OCI-LY1 (cell line): ENCODE results near the gene FBXO46.
"Not testable (repeated sequence)": the region's sequence is repeated elsewhere in the genome, so short reads cannot be mapped to it uniquely, and the experiment has no call there.

Experiments
- H2AFZ ChIP-seq: fragments of 200-600 bp; sonication (generic), shearing (Covaris generic); 2 replicates; pipeline ENCODE4 v1.6.0; 2014; ENCODE audit warnings: antibody characterized with exemption, mild to moderate bottlenecking, low read length
- H3F3A ChIP-seq: fragments of 200-600 bp; sonication (generic), shearing (Covaris generic); 2 replicates; pipeline ENCODE4 v1.6.0; 2014; ENCODE audit warnings: mild to moderate bottlenecking, antibody characterized with exemption, low read length, moderate library complexity; ENCODE audit not compliant: insufficient read depth
- H3K27ac ChIP-seq: fragments of 200-600 bp; sonication (generic); 2 replicates; pipeline ENCODE4 v1.5.1; 2014; ENCODE audit warnings: low read length, mixed run types, mild to moderate bottlenecking, low read depth; ENCODE audit not compliant: poor library complexity, severe bottlenecking
- H3K27me3 ChIP-seq: fragments of 200-600 bp; sonication (generic); 2 replicates; pipeline ENCODE4 v1.6.0; 2014; ENCODE audit warnings: antibody characterized with exemption, mild to moderate bottlenecking, low read length, moderate library complexity; ENCODE audit not compliant: insufficient read depth
- H3K36me3 ChIP-seq: fragments of 200-600 bp; sonication (generic); 2 replicates; pipeline ENCODE4 v1.6.1; 2014; ENCODE audit warnings: mild to moderate bottlenecking, antibody characterized with exemption, low read length, moderate library complexity, mixed read lengths; ENCODE audit not compliant: insufficient read depth
- H3K4me1 ChIP-seq: fragments of 200-600 bp; sonication (generic); 2 replicates; pipeline ENCODE4 v1.5.1; 2014; ENCODE audit warnings: mild to moderate bottlenecking, low read length, moderate library complexity; ENCODE audit not compliant: insufficient read depth, severe bottlenecking
- H3K4me2 ChIP-seq: fragments of 200-600 bp; sonication (generic), shearing (Covaris generic); 2 replicates; pipeline ENCODE4 v1.6.1; 2014; ENCODE audit warnings: low read length
- H3K4me3 ChIP-seq: fragments of 200-600 bp; sonication (generic); 2 replicates; pipeline ENCODE4 v1.5.1; 2014; ENCODE audit warnings: low read length, low read depth, mild to moderate bottlenecking, mixed read lengths; ENCODE audit not compliant: poor library complexity, severe bottlenecking
- H3K79me2 ChIP-seq: fragments of 200-600 bp; shearing (Covaris generic); 2 replicates; pipeline ENCODE4 v1.6.1; 2016; ENCODE audit warnings: mixed run types, low read length, mixed read lengths; ENCODE audit not compliant: insufficient read depth
- H3K9ac ChIP-seq: fragments of 200-600 bp; sonication (generic), shearing (Covaris generic); 2 replicates; pipeline ENCODE4 v1.6.1; 2014; ENCODE audit warnings: mild to moderate bottlenecking, low read length, mixed read lengths
- H3K9me2 ChIP-seq: fragments of 200-600 bp; sonication (generic), shearing (Covaris generic); 2 replicates; pipeline ENCODE4 v1.6.1; 2014; ENCODE audit warnings: low read depth, mild to moderate bottlenecking, low read length, mixed read lengths
- H3K9me3 ChIP-seq: fragments of 200-600 bp; shearing (Covaris generic); 2 replicates; pipeline ENCODE4 v1.6.1; 2014; ENCODE audit warnings: low read length, mixed read lengths
- H4K20me1 ChIP-seq: fragments of 200-600 bp; sonication (generic), shearing (Covaris generic); 2 replicates; pipeline ENCODE4 v1.6.0; 2016; ENCODE audit warnings: mild to moderate bottlenecking, low read length; ENCODE audit not compliant: insufficient read depth
- EZH2 ChIP-seq: fragments of 200-600 bp; sonication (generic), shearing (Covaris generic); IDR thresholded peaks from 2 replicates; pipeline ENCODE4 v1.8.0; 2017; ENCODE audit warnings: borderline replicate concordance, mixed run types, mild to moderate bottlenecking, antibody characterized with exemption, low read length, moderate library complexity, mixed read lengths
- TF ChIP-seq, protein P1 (sequence below): fragments of 200-600 bp; sonication (generic), shearing (Covaris generic); IDR thresholded peaks from 2 replicates; pipeline ENCODE4 v1.5.1; 2017; ENCODE audit warnings: mild to moderate bottlenecking, antibody characterized with exemption, low read length, moderate library complexity, mixed read lengths

Gene FBXO46

DNA sequence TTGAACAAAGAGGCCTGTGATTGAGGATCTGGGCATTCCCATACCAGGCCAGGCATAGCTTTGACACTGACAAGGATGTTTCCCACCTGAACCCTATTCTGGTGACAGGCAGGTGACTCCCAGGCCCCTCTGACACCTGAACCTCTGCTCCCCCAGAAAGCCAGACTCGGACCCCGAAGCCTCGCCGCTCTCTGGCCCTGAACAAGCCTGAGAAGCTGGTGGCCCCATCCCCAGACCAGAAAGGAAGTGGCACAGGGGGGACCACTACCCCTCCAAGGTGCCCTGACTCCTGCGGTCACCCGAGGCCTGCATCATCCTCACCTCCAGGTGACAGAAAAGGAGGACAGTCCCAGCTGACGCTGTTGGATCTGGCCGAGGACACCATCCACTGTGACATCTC lies 23.6 kb upstream of the FBXO46 start:
- Histone ChIP-seq H2AFZ (no peak overlapping the region), H3K36me3 (no peaks in the 10 kb centered on the region), H4K20me1 (no peaks in the 10 kb centered on the region), H3K4me1 (no peaks in the 10 kb centered on the region), H3K9ac (no peak overlapping the region), H3F3A (no peaks in the 10 kb centered on the region), H3K27ac (no peak overlapping the region), H3K9me3 (no peaks in the 10 kb centered on the region), H3K4me2 (no peak overlapping the region), H3K4me3 (no peak overlapping the region), H3K9me2 (no peaks in the 10 kb centered on the region), H3K27me3 (peaks cover 4% of the 10 kb centered on the region; the same call in 1 of the 2 replicates), H3K79me2 (no peaks in the 10 kb centered on the region)
- TF ChIP-seq EZH2, result no peak
- TF ChIP-seq, protein P1, sequence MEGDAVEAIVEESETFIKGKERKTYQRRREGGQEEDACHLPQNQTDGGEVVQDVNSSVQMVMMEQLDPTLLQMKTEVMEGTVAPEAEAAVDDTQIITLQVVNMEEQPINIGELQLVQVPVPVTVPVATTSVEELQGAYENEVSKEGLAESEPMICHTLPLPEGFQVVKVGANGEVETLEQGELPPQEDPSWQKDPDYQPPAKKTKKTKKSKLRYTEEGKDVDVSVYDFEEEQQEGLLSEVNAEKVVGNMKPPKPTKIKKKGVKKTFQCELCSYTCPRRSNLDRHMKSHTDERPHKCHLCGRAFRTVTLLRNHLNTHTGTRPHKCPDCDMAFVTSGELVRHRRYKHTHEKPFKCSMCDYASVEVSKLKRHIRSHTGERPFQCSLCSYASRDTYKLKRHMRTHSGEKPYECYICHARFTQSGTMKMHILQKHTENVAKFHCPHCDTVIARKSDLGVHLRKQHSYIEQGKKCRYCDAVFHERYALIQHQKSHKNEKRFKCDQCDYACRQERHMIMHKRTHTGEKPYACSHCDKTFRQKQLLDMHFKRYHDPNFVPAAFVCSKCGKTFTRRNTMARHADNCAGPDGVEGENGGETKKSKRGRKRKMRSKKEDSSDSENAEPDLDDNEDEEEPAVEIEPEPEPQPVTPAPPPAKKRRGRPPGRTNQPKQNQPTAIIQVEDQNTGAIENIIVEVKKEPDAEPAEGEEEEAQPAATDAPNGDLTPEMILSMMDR, result no peak

DNA sequence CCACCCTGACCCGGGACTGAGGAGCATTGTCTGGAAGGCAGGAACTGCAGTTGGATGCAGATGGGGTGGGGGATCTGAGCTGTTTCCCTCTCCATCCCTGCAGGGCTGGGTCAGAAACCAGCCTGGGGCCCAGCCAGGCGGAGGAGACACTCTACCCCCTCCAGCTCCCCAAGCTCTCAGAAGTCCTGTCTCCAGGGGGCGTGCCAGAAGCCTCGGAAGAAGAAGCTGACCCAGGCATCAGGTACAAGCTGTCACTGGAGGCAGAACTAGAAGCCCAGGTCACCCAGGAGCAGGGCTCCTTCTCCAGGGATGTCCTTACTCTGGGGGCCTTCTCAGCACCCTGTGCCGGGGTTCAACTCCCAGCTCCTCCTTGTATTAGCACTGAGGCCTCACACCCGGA lies 22.9 kb upstream of the FBXO46 start:
- no peak overlapping the region for H2AFZ ChIP-seq
- H3F3A ChIP-seq, result no peaks in the 10 kb centered on the region
- H3K27me3 ChIP-seq, result peaks cover 4% of the 10 kb centered on the region; the same call in 1 of the 2 replicates
- no peaks in the 10 kb centered on the region for H3K4me1 ChIP-seq
- H3K9me3 ChIP-seq, result no peaks in the 10 kb centered on the region
- H3K79me2 ChIP-seq, result no peaks in the 10 kb centered on the region
- H3K9me2 ChIP-seq, result no peaks in the 10 kb centered on the region
- no peaks in the 10 kb centered on the region for H3K36me3 ChIP-seq
- H3K4me3 ChIP-seq, result no peak overlapping the region
- no peaks in the 10 kb centered on the region for H4K20me1 ChIP-seq
- H3K4me2 ChIP-seq, result no peak overlapping the region
- H3K27ac ChIP-seq, result no peak overlapping the region
- TF ChIP-seq EZH2, result no peak
- TF ChIP-seq, protein P1, result peak; percentile 36
- no peak overlapping the region for H3K9ac ChIP-seq

DNA sequence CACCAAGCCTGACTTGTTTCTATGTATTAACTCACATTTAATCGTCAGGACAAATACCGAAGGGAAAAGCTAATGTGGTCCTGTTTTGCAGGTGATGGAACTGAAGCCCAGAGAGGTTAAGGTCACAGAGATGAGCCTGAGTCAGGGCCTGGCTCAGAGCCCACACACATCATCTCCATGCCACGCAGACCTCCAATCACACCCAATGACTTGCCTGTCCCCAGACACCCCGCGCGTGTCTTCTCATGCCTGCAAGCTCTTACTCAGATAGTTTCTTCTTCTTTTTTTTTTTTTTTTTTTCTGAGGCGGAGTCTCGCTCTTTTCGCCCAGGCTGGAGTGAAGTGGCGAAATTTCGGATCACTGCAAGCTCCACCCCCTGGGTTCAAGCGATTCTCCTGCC lies 21.9 kb upstream of the FBXO46 start:
- Histone ChIP-seq H3K27me3 (peaks cover 4% of the 10 kb centered on the region; the same call in 1 of the 2 replicates), H4K20me1 (no peaks in the 10 kb centered on the region), H3K4me2 (no peak overlapping the region), H3K4me1 (no peaks in the 10 kb centered on the region), H3K79me2 (no peaks in the 10 kb centered on the region), H2AFZ (no peak overlapping the region), H3K9me3 (no peaks in the 10 kb centered on the region), H3K9me2 (no peaks in the 10 kb centered on the region), H3K36me3 (no peaks in the 10 kb centered on the region), H3K4me3 (no peak overlapping the region), H3K9ac (no peak overlapping the region), H3K27ac (no peak overlapping the region), H3F3A (no peaks in the 10 kb centered on the region)
- TF ChIP-seq, protein P1, result no peak
- no peak for TF ChIP-seq EZH2

DNA sequence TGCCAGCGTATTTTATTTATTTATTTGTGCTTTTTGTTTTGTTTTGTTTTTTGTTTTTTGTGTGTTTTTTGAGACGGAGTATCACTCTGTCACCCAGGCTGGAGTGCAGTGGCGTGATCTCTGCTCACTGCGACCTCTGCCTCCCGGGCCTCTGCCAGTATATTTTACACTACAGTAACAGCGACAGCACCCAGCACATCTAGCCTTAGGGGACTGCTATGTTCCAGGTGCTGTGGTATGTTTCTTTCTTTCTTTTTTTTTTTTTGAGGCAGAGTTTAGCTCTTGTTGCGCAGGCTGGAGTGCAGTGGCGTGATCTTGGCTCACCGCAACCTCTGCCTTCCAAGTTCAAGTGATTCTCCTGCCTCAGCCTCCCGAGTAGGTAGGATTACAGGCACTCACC lies 20.8 kb upstream of the FBXO46 start:
- H3K9me3 ChIP-seq, H3K4me1 ChIP-seq, H3K9me2 ChIP-seq, H3K4me2 ChIP-seq, H3K27me3 ChIP-seq, H4K20me1 ChIP-seq, H2AFZ ChIP-seq, H3K9ac ChIP-seq, H3F3A ChIP-seq, H3K4me3 ChIP-seq, H3K36me3 ChIP-seq, H3K79me2 ChIP-seq, H3K27ac ChIP-seq: not testable (repeated sequence)
